Activated gamma-delta T cell (primary cell): Measurements from ENCODE around the gene CRY2.
"Not testable (repeated sequence)": the region's sequence is repeated elsewhere in the genome, so short reads cannot be mapped to it uniquely, and the experiment has no call there.

Experiments used
- DNase-seq: peaks from one replicate; lab custom pipeline; 2025; lab: John Stamatoyannopoulos, UW

Gene CRY2

DNA sequence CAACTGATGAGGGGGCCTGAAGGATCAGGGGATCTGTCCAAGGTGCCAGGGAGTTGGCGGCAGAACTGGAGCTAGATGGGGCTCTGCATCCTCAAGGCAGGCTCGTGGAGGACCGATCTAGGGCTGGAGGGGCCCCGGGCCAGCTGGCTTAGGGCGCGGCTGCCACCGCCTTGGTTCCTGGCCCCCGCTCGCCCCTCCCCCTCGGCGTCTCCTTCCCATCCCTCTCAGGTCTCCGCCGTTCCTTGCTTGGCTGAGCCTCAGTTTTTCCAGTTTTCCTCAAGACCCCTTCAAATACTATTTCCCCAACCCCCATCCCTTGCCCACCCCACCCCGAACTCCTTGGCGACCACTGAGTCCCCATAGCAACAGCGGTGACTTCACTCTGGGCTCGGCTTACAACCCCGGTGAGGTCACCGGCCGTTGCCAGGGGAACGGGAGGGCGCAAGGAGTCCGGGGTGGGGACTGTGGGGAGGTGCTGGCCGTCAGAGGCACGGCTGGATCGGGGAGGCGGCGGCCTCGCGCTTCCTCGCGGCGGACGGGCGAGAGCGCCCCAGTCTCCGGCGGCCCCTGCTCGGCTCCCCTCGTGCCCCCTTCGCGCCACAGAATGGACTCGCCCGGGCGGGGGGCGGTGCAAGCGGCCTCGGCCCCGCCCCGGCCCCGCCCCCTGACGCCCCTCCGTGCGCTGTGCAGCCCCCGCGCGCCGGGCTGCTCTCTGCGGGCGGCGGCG is 52.3 kb downstream of the CRY2 start:
- DNase-seq, result peak; percentile 59

GRCh38 chr11:45900175-45900800 is 53.0 kb downstream of the CRY2 start:
- not testable (repeated sequence) for DNase-seq

DNA sequence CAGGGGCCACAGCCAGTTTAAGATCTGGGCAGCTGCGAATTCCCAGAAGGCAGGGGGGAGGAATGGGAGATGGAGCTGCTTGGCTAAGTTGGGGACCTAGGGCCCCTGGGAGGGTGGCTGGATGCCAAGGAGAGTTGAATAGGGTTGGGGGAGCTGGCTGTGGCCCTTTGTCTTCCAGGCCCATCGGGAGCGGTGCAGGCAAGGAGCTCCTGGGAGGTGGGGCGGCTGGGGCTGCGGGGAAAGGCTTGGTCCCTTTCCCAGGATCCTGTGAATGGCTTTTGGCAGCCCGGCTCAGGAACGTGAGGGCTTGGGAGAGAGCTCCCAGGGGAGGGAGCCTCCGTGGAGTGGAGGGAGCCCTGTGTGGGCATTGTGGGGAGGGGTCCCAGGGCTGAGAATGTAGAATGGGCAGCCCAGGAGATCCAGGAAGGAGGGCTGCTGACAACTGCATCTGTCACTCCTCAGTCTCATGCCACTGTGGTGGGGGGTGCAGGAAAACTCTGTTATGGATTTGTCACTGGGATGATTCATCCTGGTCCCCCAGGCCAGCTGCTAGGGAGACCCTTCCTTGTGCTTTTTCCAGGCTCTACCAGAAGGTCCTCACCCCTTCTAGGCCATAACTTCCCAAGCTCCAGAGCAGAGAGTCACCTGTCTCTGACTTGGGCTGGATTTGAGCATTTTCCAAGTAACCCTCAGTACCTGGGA is 53.8 kb downstream of the CRY2 start:
- DNase-seq, result no peak

DNA sequence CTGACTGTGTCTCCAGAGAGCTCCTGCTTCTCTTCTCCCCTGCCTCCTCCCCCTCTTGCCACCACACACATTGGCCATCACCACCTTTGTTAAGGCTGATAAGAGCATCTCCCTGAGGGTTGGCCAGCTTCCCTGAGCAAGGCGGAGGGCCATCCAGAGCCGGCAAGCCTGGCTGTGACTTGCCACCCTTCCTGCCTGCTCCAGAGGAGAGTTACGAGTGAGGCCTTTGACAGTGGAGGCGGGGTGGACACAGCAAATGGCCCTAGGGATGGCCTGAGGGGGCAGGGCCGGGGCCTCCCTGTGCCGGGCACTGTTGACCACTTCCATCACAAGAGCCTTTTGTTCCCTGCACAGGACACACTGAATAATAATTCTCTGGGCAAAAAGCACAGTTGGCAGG is 54.4 kb downstream of the CRY2 start:
- DNase-seq, result no peak

GRCh38 chr11:45902452-45903380 is 55.4 kb downstream of the CRY2 start:
- no peak for DNase-seq

DNA sequence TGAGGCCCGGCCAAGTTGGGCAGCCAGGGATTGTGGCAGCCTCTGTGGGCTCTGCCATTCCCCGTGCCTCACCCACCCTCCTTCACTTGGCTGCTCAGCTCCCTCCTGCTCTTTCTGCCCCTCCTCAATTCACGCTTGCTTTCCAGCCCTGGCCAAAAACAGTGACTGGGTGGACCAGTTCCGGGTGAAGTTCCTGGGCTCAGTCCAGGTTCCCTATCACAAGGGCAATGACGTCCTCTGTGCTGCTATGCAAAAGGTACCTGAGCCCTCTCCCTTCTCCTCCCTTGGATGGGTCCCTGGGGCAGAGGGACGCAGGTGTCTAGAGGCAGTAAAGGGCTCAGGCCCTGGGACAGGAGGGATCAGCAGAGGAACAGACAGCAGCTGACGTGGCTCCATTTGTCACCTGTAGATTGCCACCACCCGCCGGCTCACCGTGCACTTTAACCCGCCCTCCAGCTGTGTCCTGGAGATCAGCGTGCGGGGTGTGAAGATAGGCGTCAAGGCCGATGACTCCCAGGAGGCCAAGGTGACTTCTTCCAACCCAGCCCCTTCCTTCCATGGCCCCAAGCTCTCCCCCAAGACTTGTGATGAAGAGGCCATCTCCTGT is 57.1 kb downstream of the CRY2 start:
- no peak for DNase-seq

GRCh38 chr11:45905095-45905494 is 57.8 kb downstream of the CRY2 start:
- DNase-seq, result no peak

DNA sequence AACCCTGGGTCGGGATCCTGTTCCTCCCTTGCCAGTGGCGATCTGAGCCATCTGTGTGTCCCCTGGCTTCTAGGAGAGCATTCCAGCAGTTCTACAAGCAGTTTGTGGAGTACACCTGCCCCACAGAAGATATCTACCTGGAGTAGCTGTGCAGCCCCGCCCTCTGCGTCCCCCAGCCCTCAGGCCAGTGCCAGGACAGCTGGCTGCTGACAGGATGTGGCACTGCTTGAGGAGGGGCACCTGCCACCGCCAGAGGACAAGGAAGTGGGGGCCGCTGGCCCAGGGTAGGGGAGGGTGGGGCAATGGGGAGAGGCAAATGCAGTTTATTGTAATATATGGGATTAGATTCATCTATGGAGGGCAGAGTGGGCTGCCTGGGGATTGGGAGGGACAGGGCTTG is 58.3 kb downstream of the CRY2 start:
- not testable (repeated sequence) for DNase-seq

DNA sequence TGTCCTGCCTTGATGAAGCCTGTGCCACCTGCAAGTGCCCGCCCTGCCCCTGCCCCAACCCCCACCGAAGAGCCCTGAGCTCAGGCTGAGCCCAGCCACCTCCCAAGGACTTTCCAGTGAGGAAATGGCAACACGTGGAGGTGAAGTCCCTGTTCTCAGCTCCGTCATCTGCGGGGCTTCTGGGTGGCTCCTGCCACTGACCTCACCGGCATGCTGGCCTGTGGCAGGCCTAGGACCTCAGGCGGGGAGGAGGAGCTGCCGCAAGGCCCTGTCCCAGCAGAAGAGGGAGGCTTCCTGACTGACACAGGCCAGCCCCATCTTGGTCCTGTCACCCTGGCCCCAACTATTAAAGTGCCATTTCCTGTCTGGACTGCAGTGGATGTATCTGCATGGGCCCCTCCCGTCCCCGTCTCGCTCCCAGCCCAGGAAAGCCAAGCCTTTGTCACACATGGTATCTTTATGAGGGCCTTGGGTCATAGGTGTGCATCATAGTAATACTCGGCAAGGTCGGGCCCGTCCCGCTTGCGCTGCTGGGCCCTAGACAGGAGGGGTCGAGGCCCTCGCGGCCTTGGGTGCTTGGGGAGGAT is 58.9 kb downstream of the CRY2 start:
- DNase-seq, result no peak

- no peak for DNase-seq
Observed at GRCh38 chr11:45906965-45907611, 59.8 kb downstream of the CRY2 start, which contains the start of gene FREY1. FREY1 (minus strand) TSS chr11:45907271; CDS start chr11:45907245, 26 bp downstream.

DNA sequence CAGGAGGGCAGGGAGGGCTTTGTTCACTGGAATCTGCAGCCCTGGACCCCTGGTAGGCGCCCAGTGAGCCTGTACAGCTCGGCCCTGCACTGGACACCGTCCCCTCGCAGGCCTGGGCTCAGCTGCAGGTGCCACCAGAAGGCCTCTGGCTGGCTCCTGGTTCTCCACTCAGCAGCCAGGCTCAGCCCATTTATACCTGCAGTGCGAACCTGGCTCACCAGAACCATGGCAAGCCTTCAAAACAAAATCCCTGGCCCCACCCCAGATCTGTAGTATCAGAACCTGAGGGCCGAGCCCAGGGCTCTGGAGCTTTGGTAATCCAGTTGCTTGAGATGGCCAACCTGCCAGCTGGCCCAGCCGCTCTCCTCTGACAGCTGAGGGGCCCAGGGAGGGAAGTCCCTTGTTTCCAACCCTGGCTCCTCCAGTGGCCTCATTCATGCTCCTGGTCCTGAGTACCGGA is 60.7 kb downstream of the CRY2 start:
- DNase-seq, result no peak

DNA sequence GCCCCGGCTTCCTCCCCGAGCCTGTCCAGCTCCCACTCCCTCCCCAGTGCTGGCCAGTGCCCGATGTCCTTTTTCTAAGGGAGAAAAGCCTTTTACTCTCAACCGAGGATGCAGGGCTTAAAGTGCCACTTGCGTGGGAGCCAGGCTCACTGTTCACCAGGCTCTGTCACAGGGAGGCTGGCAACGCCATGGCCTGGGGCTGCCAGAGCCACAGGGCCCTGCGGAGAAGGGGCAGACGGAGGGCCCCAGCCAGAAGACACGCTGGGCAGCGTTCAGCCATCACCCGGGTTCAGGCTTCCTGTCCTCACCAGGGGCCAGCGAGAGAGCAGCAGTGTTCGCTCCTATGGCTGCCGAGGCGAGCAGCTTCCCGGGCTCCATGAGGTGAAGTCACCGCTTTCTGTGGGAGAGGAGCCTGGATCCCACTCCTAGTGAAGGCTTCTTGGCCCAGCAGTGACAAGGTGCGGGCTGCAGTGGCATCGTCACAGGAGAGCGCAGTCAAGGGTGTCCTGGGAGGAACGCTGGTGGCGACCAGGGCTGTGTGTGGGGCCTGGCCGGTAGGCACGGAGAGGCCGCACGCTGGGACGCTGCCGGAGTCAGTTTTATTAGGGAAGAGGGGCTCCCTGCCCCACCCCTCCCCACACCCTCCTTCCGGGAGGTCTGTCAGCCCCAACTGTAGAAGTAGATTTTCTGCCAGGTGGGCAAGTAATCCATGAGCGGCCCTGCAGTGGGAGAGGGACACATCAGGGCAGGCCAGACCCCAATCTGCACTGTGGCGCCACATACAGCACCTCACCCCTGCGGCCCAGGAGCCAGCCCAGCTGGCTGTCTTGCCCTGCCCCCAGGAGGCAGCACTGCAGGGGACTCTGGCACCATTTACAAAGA is 62.6 kb downstream of the CRY2 start:
- DNase-seq, result no peak

GRCh38 chr11:45910623-45911022 is 63.3 kb downstream of the CRY2 start:
- DNase-seq, result no peak

GRCh38 chr11:45913514-45913913 is 66.2 kb downstream of the CRY2 start:
- DNase-seq, result no peak

DNA sequence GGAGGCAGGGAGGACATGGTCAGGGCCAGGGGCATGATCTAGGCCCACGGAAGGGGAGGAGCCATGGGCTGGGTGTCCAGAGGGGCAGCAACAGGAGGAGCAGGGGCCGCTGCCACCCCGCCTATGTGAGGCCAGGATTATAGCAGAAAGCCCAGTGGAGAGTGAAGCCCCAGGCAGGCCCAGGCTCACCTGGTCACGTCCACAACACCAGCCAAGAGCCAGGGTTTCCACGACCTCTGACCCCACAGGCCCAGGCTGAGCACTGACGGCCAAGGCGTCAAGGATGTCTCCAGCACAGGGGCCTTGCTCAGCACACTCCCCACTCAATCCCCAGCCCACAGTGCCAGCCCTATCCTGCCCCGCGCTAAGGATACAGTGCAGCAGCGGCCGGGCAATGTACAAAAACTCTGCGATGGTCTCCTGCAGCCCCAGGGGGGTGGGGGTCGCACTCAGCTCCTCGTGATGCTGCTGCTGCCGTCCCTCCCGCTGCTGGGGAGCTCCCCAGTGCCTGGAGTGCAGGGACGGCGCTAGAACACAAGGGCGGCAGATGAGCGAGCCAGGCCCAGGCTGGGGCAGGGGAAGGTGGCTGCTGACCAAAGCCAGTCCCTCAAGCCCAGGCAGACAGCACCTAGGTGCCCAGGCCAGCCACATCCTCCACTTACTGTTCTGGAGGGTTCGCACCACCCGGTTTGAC is 66.8 kb downstream of the CRY2 start:
- DNase-seq, result no peak

- no peak for DNase-seq
Observed at GRCh38 chr11:45915446-45915845, 68.2 kb downstream of the CRY2 start.

GRCh38 chr11:45917286-45917622 is 70.0 kb downstream of the CRY2 start:
- no peak for DNase-seq

DNA sequence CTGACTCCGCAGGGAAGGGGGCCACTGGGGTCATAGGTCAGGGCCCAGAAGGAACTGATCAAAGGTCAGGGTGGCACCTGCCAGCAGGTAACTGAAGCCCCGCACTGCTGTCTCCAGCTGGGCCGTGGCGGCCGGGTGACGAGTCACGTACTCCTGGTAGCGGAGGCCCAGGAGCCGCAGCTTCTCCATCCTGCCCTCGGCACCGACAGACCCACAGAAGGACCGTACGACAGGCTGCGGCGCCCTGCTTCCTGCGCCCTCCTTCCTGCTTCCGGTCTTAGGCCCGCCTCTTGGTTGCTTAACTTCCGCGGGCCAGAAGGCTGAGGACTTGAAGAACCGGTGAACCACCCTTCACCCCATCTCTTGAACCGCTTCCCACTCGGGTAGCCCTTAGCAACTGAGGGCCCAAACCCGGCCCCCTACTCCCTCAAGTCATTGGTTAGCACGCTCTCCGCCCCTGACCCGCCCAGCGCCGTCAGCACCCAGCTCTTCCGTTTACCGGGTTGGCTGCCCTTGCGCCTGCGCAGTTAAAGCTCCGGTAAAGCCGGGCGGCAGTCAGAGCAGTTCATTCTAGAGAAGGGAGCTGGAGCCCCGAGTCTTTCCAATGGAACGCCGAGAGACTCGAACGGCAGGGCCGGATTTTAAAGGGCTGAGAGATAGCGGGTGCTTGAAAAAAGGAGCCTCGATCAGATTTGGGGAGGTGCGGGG is 70.5 kb downstream of the CRY2 start, which contains the start of gene PEX16:
Gene PEX16, minus strand, starts transcription at position 255 of the 708 bp plus-strand sequence. Its CDS starts 66 bp downstream, at position 189.
- DNase-seq, result peak; percentile 86
